Neuron (in vitro differentiated cells): Measurements from ENCODE around the gene MPP4.

Source experiments
- H2AFZ ChIP-seq: one replicate; pipeline ENCODE4 v1.6.1; 2013; ENCODE audit warnings: low read depth, mild to moderate bottlenecking, inconsistent platforms, low read length, moderate library complexity
- H3K27me3 ChIP-seq: one replicate; pipeline ENCODE4 v1.6.1; 2013; ENCODE audit warnings: low read length; ENCODE audit not compliant: insufficient read depth
- H3K36me3 ChIP-seq: one replicate; pipeline ENCODE4 v1.6.1; 2013; ENCODE audit warnings: low read length; ENCODE audit not compliant: insufficient read depth
- H3K4me1 ChIP-seq: one replicate; pipeline ENCODE4 v1.6.1; 2013; ENCODE audit warnings: low read length; ENCODE audit not compliant: insufficient read depth
- H3K4me3 ChIP-seq: 2 replicates; pipeline ENCODE4 v1.5.1; 2013; ENCODE audit warnings: mild to moderate bottlenecking, low read length, moderate library complexity
- H3K9me3 ChIP-seq: one replicate; pipeline ENCODE4 v1.6.1; 2013; ENCODE audit warnings: low read length

Gene MPP4

GRCh38 chr2:201638326-201638725 is 60.1 kb downstream of the MPP4 start:
- peaks cover 52% of the 10 kb centered on the region for H3K36me3 ChIP-seq
- H3K27me3 ChIP-seq: no peaks in the 10 kb centered on the region
- no peak overlapping the region for H3K4me3 ChIP-seq
- peaks cover 8% of the 10 kb centered on the region for H3K4me1 ChIP-seq
- H3K9me3 ChIP-seq: no peaks in the 10 kb centered on the region
- no peak overlapping the region for H2AFZ ChIP-seq

GRCh38 chr2:201633661-201634249 is 64.7 kb downstream of the MPP4 start:
- Histone ChIP-seq H3K9me3 (no peaks in the 10 kb centered on the region), H3K4me1 (no peaks in the 10 kb centered on the region), H2AFZ (no peak overlapping the region), H3K36me3 (peaks cover 88% of the 10 kb centered on the region), H3K27me3 (no peaks in the 10 kb centered on the region), H3K4me3 (no peak overlapping the region)

GRCh38 chr2:201631041-201631440 is 67.4 kb downstream of the MPP4 start:
- no peak overlapping the region for H2AFZ ChIP-seq
- no peaks in the 10 kb centered on the region for H3K9me3 ChIP-seq
- no peaks in the 10 kb centered on the region for H3K27me3 ChIP-seq
- no peak overlapping the region for H3K4me3 ChIP-seq
- H3K36me3 ChIP-seq: peaks cover 90% of the 10 kb centered on the region
- H3K4me1 ChIP-seq: no peaks in the 10 kb centered on the region

- H3K27me3 ChIP-seq: no peaks in the 10 kb centered on the region
- H3K36me3 ChIP-seq: peaks cover 91% of the 10 kb centered on the region
- H3K4me3 ChIP-seq: no peak overlapping the region
- H2AFZ ChIP-seq: no peak overlapping the region
- H3K4me1 ChIP-seq: no peaks in the 10 kb centered on the region
- no peaks in the 10 kb centered on the region for H3K9me3 ChIP-seq
Observed at GRCh38 chr2:201630577-201630976, 67.9 kb downstream of the MPP4 start.

GRCh38 chr2:201628545-201628944 is 69.9 kb downstream of the MPP4 start:
- H3K4me1 ChIP-seq: no peaks in the 10 kb centered on the region
- H3K36me3 ChIP-seq: peaks cover 81% of the 10 kb centered on the region
- H3K4me3 ChIP-seq: no peak overlapping the region
- H3K9me3 ChIP-seq: no peaks in the 10 kb centered on the region
- H2AFZ ChIP-seq: no peak overlapping the region
- H3K27me3 ChIP-seq: no peaks in the 10 kb centered on the region

GRCh38 chr2:201622306-201622970 is 76.0 kb downstream of the MPP4 start:
- peaks cover 5% of the 10 kb centered on the region for H3K4me1 ChIP-seq
- H3K4me3 ChIP-seq: no peak overlapping the region
- H3K9me3 ChIP-seq: no peaks in the 10 kb centered on the region
- H2AFZ ChIP-seq: no peak overlapping the region
- no peaks in the 10 kb centered on the region for H3K27me3 ChIP-seq
- peaks cover 36% of the 10 kb centered on the region for H3K36me3 ChIP-seq

- peaks cover 27% of the 10 kb centered on the region for H3K36me3 ChIP-seq
Observed at GRCh38 chr2:201621293-201621999, 77.0 kb downstream of the MPP4 start.

GRCh38 chr2:201618744-201619662 is 79.4 kb downstream of the MPP4 start:
- Histone ChIP-seq H3K36me3 (peaks cover 11% of the 10 kb centered on the region), H3K27me3 (no peaks in the 10 kb centered on the region), H3K4me1 (peaks cover 5% of the 10 kb centered on the region), H3K9me3 (no peaks in the 10 kb centered on the region), H3K4me3 (no peak overlapping the region), H2AFZ (no peak overlapping the region)

More at GRCh38 chr2:201621293-201621999, 77.0 kb downstream of the MPP4 start:
- Histone ChIP-seq H3K4me1 (peaks cover 5% of the 10 kb centered on the region), H3K27me3 (no peaks in the 10 kb centered on the region), H2AFZ (no peak overlapping the region), H3K9me3 (no peaks in the 10 kb centered on the region), H3K4me3 (no peak overlapping the region)

GRCh38 chr2:201608021-201608420 is 90.4 kb downstream of the MPP4 start:
- H3K9me3 ChIP-seq: no peaks in the 10 kb centered on the region
- H3K27me3 ChIP-seq: no peaks in the 10 kb centered on the region
- no peak overlapping the region for H3K4me3 ChIP-seq
- no peaks in the 10 kb centered on the region for H3K4me1 ChIP-seq
- no peaks in the 10 kb centered on the region for H3K36me3 ChIP-seq
- H2AFZ ChIP-seq: no peak overlapping the region

- Histone ChIP-seq H3K4me1 (no peaks in the 10 kb centered on the region), H3K4me3 (no peak overlapping the region), H3K27me3 (no peaks in the 10 kb centered on the region), H2AFZ (no peak overlapping the region), H3K9me3 (no peaks in the 10 kb centered on the region), H3K36me3 (no peaks in the 10 kb centered on the region)
Observed at GRCh38 chr2:201607568-201607967, 90.9 kb downstream of the MPP4 start.

- Histone ChIP-seq H3K36me3 (no peaks in the 10 kb centered on the region), H3K4me3 (no peak overlapping the region), H3K27me3 (no peaks in the 10 kb centered on the region), H3K4me1 (no peaks in the 10 kb centered on the region), H3K9me3 (no peaks in the 10 kb centered on the region), H2AFZ (no peak overlapping the region)
Observed at GRCh38 chr2:201600906-201601305, 97.5 kb downstream of the MPP4 start.

- H3K4me3 ChIP-seq: no peak overlapping the region
- H3K36me3 ChIP-seq: no peaks in the 10 kb centered on the region
- no peaks in the 10 kb centered on the region for H3K9me3 ChIP-seq
- no peaks in the 10 kb centered on the region for H3K27me3 ChIP-seq
- no peak overlapping the region for H2AFZ ChIP-seq
- H3K4me1 ChIP-seq: no peaks in the 10 kb centered on the region
Observed at GRCh38 chr2:201597397-201597796, 101.0 kb downstream of the MPP4 start.
